HK-2 (cell line): ENCODE data around the gene FAM20B.
A peak's percentile ranks its signal among the peaks of the same experiment; 100 is the strongest.
"Not testable (repeated sequence)": the region's sequence is repeated elsewhere in the genome, so short reads cannot be mapped to it uniquely, and the experiment has no call there.

Source experiments
- DNase-seq: peaks from one replicate; pipeline ENCODE4 v3.0.0-alpha.2; 2018; ENCODE audit not compliant: unreplicated experiment

FAM20B gene, protein sequence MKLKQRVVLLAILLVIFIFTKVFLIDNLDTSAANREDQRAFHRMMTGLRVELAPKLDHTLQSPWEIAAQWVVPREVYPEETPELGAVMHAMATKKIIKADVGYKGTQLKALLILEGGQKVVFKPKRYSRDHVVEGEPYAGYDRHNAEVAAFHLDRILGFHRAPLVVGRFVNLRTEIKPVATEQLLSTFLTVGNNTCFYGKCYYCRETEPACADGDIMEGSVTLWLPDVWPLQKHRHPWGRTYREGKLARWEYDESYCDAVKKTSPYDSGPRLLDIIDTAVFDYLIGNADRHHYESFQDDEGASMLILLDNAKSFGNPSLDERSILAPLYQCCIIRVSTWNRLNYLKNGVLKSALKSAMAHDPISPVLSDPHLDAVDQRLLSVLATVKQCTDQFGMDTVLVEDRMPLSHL

DNA sequence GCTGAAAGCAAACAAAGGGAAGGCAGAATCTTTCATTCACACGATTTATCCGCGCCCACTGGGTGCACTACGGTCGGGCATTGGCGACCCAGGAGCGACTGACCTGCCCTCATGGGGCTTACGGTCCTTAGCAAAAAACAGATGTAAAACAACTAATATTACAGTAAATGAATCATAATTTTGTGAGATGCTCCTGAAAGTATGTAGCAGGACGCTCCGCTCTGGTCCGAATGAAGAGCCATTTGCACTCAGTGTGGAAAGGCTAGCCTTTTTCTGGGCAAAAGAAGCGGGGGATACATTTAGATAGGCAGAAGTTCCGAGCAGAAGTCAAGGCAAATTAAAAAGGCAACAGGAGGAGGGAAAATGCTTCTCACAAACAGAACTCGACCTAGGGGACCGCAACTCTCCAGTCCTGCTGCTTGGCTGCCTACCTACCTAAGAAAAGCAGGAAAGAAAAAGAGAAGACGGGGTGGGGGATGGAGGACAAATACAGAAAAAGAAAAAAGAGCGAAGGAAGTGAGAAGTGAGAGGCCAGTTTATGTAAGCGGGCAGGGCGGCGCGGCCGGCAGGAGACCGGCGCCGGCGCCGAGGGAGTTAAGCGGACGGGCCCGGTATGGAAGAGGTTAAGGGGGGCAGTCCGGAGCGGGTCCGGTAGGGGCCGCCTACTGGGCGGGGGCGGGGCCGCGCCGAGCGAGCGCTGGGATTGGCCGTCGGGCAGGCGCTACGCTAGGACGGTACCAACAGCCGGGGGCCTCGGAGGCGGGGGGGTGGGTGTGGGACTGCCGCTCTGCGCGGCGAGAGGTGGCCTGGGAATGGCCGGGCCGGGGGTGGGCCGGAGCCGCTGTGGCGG, at the start of gene FAM20B:
TSS of gene FAM20B (plus strand) at position 770 of the 850 bp plus-strand sequence. CDS start 17,954 bp downstream, outside the sequence.
- DNase-seq = peak; percentile 99

DNA sequence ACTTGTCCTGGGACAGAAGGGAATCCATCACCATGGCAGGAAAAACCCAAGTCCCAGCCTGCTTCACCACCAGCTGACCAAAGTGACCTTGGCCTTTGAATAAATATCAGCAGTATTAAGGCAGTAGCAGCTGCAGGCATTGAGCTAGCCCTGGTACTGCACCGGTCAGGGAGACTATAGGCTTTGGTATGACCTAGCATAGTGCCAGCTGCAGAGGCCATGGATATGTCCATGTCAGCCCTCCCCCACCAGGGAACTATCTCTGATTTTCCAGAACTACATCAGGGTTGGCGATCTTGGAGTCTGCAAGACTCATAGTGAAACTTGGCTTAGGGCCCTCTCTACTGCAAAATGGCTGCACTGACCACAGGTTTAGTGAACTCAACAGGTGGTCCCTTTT, 49.2 kb upstream of the FAM20B start:
- DNase-seq = no peak

DNA sequence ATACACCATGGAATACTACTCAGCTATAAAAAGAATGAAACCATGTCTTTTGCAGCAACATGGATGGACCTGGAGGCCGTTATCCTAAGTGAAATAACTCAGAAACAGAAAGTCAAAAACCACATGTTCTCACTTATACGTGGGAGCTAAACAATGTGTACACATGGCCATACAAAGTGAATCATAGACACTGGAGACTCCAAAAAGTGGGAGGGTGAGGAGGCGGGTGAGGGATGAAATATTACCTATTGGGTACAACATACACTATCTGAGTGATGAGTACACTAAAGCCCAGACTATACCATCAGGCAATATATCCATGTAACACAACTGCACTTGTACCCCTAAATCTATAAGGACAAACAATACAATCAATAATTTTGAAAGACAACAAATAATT, 39.5 kb upstream of the FAM20B start:
- no peak for DNase-seq

DNA sequence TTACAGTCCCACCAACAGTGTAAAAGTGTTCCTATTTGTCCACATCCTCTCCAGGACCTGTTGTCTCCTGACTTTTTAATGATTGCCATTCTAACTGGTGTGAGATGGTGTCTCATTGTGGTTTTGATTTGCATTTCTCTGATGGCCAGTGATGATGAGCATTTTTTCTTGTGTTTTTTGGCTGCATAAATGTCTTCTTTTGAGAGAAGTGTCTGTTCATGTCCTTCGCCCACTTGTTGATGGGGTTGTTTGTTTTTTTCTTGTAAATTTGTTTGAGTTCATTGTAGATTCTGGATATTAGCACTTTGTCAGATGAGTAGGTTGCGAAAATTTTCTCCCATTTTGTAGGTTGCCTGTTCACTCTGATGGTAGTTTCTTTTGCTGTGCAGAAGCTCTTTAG, 37.5 kb upstream of the FAM20B start:
- not testable (repeated sequence) for DNase-seq

DNA sequence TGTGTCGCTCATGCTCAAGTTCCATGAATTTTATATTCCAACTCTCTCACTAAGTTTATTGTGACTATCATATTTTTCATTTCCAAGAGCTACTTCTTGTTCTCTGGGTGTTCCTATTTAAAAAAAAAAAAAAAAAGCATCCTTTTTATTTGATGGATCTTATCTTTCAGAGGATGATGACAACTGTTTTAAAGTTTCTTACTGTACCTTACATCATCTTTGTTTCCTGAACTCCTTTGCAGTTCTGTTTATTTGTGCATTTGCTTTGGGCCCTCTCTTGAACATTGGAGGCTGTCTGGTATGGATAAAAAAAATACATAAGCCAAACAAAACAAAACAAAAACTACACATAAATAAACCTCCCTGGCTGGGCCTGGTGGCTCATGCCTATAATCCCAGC, 32.1 kb upstream of the FAM20B start:
- DNase-seq = no peak

DNA sequence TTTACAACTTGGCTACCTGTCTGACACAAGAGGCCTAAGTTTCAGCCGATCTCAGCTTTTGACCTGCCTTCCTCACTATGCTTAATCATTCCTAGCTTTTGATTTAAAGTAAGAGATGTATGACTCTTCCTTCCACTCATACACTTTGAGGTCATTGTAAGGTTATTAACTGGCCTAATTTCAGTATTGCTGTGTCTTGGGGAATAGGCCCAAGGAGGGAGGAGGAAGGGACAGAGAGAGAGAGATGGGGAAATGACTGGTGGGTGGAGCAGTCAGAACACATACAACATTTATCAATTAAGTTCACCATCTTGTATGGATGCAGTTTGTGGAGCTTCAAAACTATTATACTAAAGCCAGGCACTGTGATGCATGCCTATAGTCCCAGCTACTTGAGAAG, 28.3 kb upstream of the FAM20B start:
- DNase-seq = no peak

DNA sequence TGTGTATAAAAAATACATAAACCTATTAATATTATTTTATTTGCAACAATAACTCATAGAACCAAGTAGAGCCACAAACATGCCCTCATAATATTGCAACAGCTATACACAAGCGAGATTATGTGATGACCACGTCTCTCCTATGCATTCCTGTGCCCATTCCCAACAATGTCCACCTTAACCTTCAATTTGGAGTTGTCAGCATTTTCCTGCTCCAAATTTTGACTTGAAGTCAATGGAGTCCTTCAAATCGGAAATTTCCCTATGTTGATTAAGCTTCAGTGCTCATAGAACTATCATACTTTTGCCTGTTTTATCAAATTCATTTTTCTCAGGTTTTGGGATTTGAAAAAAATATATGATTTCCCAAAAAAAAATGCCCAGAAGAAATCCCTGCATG, 27.4 kb upstream of the FAM20B start:
- DNase-seq = no peak

DNA sequence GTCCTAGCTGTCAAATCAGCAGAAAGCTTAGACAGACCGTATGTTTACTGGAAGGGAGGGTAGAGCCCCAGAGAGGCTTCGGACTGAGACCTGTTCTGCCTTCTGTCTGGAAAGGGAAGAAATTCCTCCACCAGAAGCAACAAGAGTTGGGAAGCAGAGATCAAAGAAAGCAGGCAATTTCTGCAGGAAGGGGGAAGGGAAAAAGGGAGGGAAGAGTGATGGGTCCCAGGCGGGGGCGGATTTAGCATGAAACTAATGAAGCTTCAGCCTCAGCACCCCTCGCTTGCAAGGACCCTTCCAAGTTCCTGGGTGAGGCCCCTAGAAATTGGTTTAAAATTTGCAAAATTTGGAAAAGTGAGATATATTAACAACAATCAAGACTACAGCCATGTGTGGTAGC, 26.6 kb upstream of the FAM20B start:
- no peak for DNase-seq

DNA sequence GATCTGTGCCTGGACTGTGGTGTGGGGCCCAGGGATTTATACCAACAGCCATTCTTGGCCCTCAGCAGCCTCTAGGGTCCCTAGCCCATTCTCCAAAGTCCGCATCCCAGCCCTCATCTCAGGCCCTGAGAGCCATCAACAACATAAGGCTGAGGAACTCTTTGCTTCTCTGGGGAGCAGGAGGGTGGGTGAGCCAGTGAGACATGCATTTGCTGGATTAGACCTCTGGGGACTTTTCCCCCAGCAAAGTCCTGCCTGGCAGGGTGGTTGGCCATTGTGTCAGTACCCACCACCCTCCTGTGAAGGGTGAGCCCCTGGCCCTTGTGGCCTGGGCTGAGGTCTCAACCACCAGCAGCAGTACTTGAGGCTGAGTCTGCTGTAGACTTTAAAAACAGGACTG, 24.2 kb upstream of the FAM20B start:
- DNase-seq = no peak

DNA sequence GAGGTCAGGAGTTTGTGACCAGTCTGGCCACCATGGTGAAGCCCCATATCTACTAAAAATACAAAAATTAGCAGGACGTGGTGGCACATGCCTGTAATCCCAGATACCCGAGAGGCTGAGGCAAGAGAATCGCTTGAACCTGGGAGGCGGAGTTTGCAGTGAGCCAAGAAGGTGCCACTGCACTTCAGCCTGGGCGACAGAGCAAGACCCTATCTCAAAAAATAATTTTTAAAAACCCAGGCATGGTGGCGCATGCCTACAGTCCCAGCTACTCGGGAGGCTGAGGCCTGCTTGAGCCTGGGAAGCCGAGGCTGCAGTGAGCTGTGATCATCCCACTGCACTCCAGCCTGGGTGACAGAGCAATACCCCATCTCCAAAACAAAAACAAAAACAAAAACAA, 23.6 kb upstream of the FAM20B start:
- not testable (repeated sequence) for DNase-seq

DNA sequence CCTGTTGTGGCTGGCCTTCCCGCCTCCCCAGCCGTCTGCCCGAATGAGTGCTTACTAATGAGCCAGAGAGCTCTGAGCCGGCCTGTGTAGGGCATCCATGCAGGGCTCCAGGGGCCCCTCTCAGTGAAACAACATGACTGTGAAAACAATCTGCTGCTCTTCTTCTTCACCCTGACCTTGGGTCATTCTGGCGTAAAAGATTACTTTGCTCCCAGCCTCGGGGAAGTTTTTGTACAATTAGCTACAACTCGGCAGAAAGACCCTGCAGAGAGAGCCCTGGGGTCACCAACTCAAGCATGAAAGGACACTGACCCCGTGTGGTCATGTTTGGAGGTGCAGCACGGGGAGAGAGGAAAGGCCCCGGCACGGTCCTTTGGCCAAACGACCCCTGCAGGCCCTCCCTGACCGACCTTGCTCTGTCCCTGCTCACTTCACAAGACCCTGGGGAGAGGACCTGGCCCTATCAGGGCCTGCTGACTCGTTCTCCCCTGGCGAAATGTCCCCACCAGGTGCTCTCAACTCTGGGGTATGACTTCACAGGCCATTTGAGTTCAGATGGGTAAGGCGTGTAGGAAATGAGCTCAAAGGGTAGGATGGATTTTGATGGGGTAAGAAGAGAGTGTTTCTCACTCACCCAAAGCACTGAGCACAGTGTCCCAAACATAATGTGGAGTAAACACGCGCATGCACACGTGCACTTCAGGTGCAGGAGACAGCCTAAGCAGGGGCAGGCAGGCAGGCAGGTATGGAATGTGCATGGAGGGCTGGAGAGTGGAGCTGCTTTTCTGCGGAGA, 22.9 kb upstream of the FAM20B start:
- DNase-seq = peak; percentile 81

DNA sequence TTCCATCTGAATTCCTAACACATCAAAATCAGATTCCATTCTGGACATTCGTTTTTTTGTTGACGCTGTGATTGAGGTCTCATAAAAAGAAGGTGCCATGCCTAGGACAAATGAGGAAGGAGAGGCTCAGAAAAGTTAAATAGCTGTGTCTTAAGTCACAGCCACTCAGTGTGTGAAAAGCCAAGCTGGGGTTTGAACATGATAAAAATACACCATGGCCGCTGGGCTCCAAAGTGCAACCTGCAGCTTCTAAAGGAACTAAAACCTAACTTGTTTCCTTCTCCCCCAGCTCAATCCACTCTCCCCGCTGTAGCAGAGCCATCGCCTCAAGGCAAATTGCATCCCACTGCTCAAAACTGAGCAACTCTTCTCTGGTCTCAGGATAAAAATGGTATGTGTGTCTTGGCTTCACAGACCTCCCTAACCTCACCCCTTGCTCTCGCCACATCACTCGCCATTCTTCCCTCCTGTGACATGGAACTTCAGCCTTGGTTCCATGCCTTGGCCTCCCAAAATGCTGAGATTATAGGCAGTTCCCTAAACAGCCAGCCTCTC, 22.1 kb upstream of the FAM20B start:
- DNase-seq = no peak

DNA sequence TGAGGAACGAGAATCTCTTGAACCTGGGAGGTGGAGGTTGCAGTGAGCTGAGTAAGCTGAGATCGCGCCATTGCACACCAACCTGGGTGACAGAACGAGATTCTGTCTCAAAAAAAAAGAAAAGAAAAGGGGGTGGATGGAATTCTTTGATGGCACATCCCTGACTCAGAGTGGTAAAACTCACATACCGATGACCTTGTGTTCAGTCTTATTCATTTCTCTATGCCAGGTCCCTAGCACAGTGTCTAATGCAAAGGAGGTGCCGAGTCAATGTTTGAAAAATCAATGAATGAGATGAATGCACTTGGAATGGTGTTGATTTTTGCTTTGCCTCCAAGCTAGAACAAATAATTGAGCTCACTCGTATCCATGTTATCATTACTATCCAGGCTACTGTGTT, 18.5 kb upstream of the FAM20B start:
- DNase-seq = no peak

DNA sequence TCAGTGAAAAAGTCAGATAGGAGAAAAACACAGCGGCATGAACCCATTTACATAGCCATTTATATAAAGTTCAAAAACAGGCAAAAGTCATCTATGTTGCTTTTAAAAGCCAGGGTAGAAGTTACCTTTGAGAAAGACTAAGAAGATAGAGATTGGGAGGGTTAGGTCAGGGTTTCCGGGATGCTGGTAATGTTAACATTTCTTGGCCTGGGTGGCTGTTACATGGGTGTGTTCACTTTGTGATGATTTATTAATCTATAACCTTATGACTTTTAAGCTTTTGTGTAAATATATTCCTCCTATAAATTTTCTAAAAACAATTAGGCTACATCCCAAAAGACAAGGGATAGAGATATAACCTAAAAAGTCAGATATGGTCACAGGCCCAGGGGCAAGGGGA, 15.0 kb upstream of the FAM20B start:
- no peak for DNase-seq

DNA sequence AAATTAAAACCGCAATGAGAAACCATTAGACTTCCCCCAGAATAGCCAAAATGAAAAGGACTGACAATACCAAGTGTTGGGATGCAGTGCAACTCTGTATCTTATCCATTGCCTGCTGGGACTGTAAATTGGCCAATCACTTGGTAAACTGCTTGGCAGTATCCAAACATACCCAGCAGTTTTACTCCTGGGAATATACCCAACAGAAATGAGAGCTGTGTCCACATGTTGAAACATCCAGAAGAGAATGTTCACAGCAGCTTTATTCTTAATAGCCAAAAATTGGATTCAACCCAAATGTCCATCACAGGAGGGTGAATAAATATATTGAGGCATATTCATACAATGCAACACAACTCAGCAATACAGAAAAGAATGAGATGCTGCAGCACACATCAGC, 13.7 kb upstream of the FAM20B start:
- no peak for DNase-seq

DNA sequence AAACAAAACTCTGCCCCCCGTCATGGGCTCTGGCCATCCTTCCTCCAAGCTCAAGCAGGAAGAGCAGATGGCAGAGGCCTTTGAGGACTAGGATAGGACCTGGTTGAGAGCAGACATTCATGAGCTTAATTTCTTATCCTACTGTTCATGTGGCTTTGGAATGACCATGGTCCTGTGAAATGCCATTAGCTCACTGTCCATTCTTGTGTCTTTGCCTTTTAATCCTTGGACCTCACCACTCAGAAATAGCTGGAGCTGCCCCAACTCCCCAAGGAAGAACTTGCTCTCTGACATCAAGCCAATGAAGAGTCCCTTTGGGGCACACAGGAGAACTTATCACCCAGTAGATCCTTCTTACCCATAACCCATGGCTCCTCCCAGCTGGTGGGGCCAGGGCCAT, 11.6 kb upstream of the FAM20B start:
- DNase-seq = no peak

DNA sequence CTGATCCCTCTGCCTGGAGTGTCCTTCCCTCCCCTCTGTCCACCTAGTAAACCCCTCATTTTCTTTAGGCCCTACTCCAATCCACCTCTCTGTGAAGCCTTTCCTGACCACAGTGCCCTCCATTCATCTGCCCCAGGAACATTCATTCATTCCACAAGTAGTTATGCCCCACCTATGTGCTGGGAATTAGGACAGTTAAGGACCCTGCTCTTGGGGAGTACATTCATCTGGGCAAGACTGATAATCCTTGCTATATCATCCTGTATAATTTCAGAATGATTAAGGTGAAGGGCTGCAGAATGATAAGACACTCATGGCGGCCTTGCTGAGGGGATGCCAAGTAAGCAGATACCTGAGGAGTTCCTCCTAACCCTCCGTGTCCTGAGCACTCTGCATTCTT, 10.3 kb upstream of the FAM20B start:
- DNase-seq = no peak

DNA sequence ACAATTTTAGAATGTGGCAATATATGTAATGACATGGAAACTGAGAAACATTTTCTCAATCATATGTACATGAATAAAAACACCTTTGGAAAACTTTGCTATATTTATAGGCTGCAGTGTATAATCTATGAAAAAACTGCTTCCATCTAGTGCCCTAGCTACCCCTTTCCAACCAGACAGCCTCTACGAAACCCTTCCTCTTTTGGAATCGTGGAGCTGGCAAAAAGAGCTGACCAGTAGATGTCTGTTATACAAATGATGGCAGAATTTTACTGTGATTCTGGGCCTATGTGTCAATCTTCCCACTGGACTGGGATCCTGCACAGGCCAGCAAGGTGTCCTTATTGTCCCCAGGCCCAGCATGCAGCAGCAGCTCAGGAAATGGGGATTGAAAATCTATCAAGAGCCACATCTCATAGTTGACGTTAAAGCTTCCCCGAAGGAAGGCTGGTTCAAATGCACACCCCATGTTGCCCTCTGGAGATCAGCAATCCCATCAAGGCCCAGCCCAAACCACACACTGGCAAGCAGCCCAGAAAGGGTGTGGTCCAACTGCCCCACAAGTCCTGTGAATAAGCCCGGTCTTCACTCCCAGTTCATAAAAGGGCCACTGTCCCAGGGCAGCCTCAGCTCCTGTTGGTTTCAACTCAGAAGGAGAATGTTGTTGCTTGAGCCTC, 8.8 kb upstream of the FAM20B start:
- DNase-seq = peak; percentile 74

DNA sequence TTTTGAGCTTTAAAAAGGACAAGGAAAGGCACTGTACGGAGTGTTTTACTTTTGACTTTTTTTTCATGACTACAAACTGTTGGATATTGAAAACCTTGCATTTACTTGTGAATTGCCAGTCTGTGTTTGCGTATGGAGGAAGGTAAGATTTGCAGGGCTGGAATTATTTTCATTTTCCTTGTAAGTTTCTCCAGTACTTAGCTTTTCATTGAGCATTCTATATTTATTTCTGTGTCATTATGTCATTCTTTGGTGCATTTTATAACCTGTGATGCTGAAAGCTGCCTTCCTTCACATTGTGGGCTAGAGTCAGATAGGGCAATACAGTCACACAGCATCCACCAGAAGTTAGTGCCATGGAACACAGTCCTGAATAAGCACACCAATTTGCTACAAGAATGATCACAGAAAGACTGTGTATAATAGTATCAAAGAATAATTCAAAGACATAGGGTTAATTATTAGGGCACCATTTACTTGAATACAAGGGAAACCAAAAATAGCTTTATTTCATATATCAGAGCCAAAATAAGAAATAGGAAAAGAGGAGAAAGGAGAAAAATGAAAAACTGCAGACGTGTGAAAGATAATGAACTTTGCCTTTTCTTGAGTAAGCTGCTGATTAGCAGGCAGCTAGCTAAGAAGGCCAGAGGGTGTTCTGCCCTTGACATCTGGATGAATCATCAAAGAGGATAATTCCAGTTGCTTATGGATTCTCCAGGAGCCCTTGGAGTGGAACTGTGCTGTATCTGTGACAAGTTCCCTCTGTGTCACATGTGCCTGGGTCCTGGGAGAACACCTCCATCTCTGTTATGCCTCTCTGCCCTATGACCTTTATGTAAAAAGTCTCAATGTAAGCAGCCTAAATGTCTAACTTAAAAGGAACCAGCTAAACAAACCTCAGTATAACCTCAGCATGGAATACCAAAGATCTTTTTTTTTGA, 8.0 kb upstream of the FAM20B start:
- no peak for DNase-seq

DNA sequence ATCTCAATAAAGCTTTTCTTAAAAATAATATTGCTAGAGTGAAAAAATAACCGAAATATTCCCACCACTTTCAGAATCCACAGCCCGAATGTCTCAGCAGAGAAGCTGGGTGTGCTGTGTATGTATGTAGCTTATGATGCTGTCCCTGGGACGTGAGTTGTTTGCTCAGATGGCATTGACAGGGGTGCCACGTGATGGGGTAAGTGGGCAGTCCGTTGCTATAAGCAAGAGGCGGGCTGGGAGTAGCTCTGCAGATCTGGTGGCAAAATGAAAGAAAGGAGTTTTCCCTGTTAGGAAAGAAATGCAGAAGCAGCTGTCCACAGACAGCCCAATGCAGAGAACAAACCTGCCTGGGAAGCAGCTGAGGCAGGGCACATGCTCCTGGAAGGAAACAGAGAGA, 3.8 kb upstream of the FAM20B start:
- DNase-seq = no peak
